KMS-11 (cell line): ENCODE data around the gene TANC2.

ENCODE experiments used
- H2AFZ ChIP-seq: fragments of 200-600 bp; sonication (generic); 2 replicates; pipeline ENCODE4 v1.6.1; 2016; ENCODE audit warnings: antibody characterized with exemption, mixed run types, low read depth
- H3K27ac ChIP-seq: fragments of 200-600 bp; sonication (generic); 2 replicates; pipeline ENCODE4 v1.6.1; 2016; ENCODE audit warnings: mild to moderate bottlenecking, mixed run types
- H3K27me3 ChIP-seq: fragments of 200-600 bp; sonication (generic); 2 replicates; pipeline ENCODE4 v1.6.1; 2017; ENCODE audit warnings: mild to moderate bottlenecking, low read depth, mixed run types, moderate library complexity; ENCODE audit not compliant: insufficient read depth
- H3K36me3 ChIP-seq: fragments of 200-600 bp; sonication (generic); 2 replicates; pipeline ENCODE4 v1.6.1; 2017; ENCODE audit warnings: mild to moderate bottlenecking, mixed run types; ENCODE audit not compliant: insufficient read depth
- H3K4me1 ChIP-seq: fragments of 200-600 bp; sonication (generic); 2 replicates; pipeline ENCODE4 v1.6.1; 2016; ENCODE audit warnings: mild to moderate bottlenecking, low read depth, mixed run types; ENCODE audit not compliant: poor library complexity, severe bottlenecking
- H3K4me2 ChIP-seq: fragments of 200-600 bp; sonication (generic); 2 replicates; pipeline ENCODE4 v1.7.0; 2016; ENCODE audit warnings: mild to moderate bottlenecking, mixed run types
- H3K4me3 ChIP-seq: fragments of 200-600 bp; sonication (generic); IDR thresholded peaks from 2 replicates; pipeline ENCODE4 v1.6.1; 2017; ENCODE audit warnings: low read depth, low read length, mixed read lengths; ENCODE audit not compliant: insufficient read depth
- H3K79me2 ChIP-seq: fragments of 200-600 bp; sonication (generic); 2 replicates; pipeline ENCODE4 v1.6.1; 2016; ENCODE audit warnings: low read depth, mixed run types; ENCODE audit not compliant: insufficient read depth
- H3K9ac ChIP-seq: fragments of 200-600 bp; sonication (generic); 2 replicates; pipeline ENCODE4 v1.6.1; 2016; ENCODE audit warnings: mild to moderate bottlenecking, mixed run types
- H4K20me1 ChIP-seq: fragments of 200-600 bp; sonication (generic); 2 replicates; pipeline ENCODE4 v1.6.1; 2016; ENCODE audit warnings: mild to moderate bottlenecking, mixed run types; ENCODE audit not compliant: insufficient read depth
- CTCF ChIP-seq: fragments of 200-600 bp; sonication (generic); conservative IDR thresholded peaks from 2 replicates; pipeline ENCODE4 v1.6.1; 2017; ENCODE audit warnings: low read depth, mild to moderate bottlenecking, antibody characterized with exemption, low read length, moderate library complexity, mixed read lengths

Gene TANC2

GRCh38 chr17:62949036-62949435 is 17.0 kb upstream of the TANC2 start:
- H3K79me2 ChIP-seq: no peaks in the 10 kb centered on the region
- no peak overlapping the region for H2AFZ ChIP-seq
- no peaks in the 10 kb centered on the region for H3K27me3 ChIP-seq
- no peaks in the 10 kb centered on the region for H3K4me1 ChIP-seq
- H4K20me1 ChIP-seq: no peaks in the 10 kb centered on the region
- H3K4me2 ChIP-seq: no peak overlapping the region
- no peak overlapping the region for H3K4me3 ChIP-seq
- no peak overlapping the region for H3K27ac ChIP-seq
- H3K36me3 ChIP-seq: no peaks in the 10 kb centered on the region
- H3K9ac ChIP-seq: no peak overlapping the region
- TF ChIP-seq CTCF: no peak

GRCh38 chr17:62950067-62950466 is 16.0 kb upstream of the TANC2 start:
- Histone ChIP-seq H3K9ac (no peak overlapping the region), H3K27ac (no peak overlapping the region), H3K4me3 (no peak overlapping the region), H4K20me1 (no peaks in the 10 kb centered on the region), H3K4me2 (no peak overlapping the region), H3K27me3 (no peaks in the 10 kb centered on the region), H3K4me1 (no peaks in the 10 kb centered on the region), H2AFZ (no peak overlapping the region), H3K79me2 (no peaks in the 10 kb centered on the region), H3K36me3 (no peaks in the 10 kb centered on the region)
- TF ChIP-seq CTCF: no peak

- no peaks in the 10 kb centered on the region for H3K36me3 ChIP-seq
- no peaks in the 10 kb centered on the region for H4K20me1 ChIP-seq
- H3K27ac ChIP-seq: no peak overlapping the region
- H3K4me2 ChIP-seq: no peak overlapping the region
- no peak for TF ChIP-seq CTCF
- no peaks in the 10 kb centered on the region for H3K4me1 ChIP-seq
- no peaks in the 10 kb centered on the region for H3K79me2 ChIP-seq
- no peak overlapping the region for H2AFZ ChIP-seq
- no peaks in the 10 kb centered on the region for H3K27me3 ChIP-seq
- no peak overlapping the region for H3K9ac ChIP-seq
- H3K4me3 ChIP-seq: no peak overlapping the region
These were observed 10.1 kb upstream of the TANC2 start for GRCh38 chr17:62955841-62956352.

GRCh38 chr17:62963296-62963695 is 2.7 kb upstream of the TANC2 start:
- Histone ChIP-seq H4K20me1 (no peaks in the 10 kb centered on the region), H3K27ac (no peak overlapping the region), H3K27me3 (peaks cover 9% of the 10 kb centered on the region; the same call in 1 of the 2 replicates), H3K4me3 (no peak overlapping the region), H3K9ac (no peak overlapping the region), H3K4me2 (no peak overlapping the region), H3K36me3 (no peaks in the 10 kb centered on the region), H3K4me1 (peaks cover 20% of the 10 kb centered on the region), H3K79me2 (no peaks in the 10 kb centered on the region), H2AFZ (no peak overlapping the region)
- TF ChIP-seq CTCF: no peak
